A549 (cell line): ENCODE measurements around the gene TMEM30A.

ENCODE experiments used
- CTCF ChIP-seq: fragments of >200 bp; sonication (Bioruptor Twin); formaldehyde crosslinking; IDR thresholded peaks from 3 replicates; pipeline ENCODE4 v1.5.1; 2016
- EP300 ChIP-seq, 2 experiments: fragments of >200 bp; sonication (Bioruptor Twin); formaldehyde crosslinking; IDR thresholded peaks; 2 replicates in 1 of 2; 3 replicates in 1 of 2; pipeline ENCODE4 v1.6.1; 2016 to 2017
- KDM1A ChIP-seq: fragments of 200-600 bp; sonication (generic); IDR thresholded peaks from 2 replicates; pipeline ENCODE4 v1.6.1; 2016; ENCODE audit warnings: low read depth, mild to moderate bottlenecking
- MAFK ChIP-seq: fragments of 450-650 bp; IDR thresholded peaks from 2 replicates; pipeline ENCODE4 v1.6.1; 2014; ENCODE audit not compliant: partially characterized antibody
- MAX ChIP-seq: IDR thresholded peaks from 2 replicates; pipeline ENCODE4 v1.6.1; 2012
- MYC ChIP-seq: IDR thresholded peaks from 2 replicates; pipeline ENCODE4 v1.6.1; 2012; ENCODE audit warnings: mild to moderate bottlenecking, inconsistent platforms, low read length, improper control_type of control experiment, borderline replicate concordance
- PHF8 ChIP-seq: fragments of 200-600 bp; sonication (generic); IDR thresholded peaks from 2 replicates; pipeline ENCODE4 v1.6.1; 2016; ENCODE audit warnings: low read depth, mild to moderate bottlenecking, antibody characterized with exemption, moderate library complexity, borderline replicate concordance
- POLR2AphosphoS2 ChIP-seq: conservative IDR thresholded peaks from 2 replicates; pipeline ENCODE4 v1.6.1; 2012; ENCODE audit warnings: low read length, improper control_type of control experiment, inconsistent platforms
- RCOR1 ChIP-seq: fragments of 150-350 bp; IDR thresholded peaks from 2 replicates; pipeline ENCODE4 v1.6.1; 2014; ENCODE audit warnings: antibody characterized with exemption, low read length, low read depth
- REST ChIP-seq: fragments of 200-600 bp; sonication (generic); IDR thresholded peaks from 2 replicates; pipeline ENCODE4 v1.6.1; 2016; ENCODE audit warnings: antibody characterized with exemption, mild to moderate bottlenecking, moderate library complexity
- SMC3 ChIP-seq: fragments of >200 bp; sonication (Bioruptor Twin); formaldehyde crosslinking; IDR thresholded peaks from 3 replicates; pipeline ENCODE4 v1.6.1; 2018; ENCODE audit warnings: inconsistent platforms
- USF2 ChIP-seq: fragments of 450-650 bp; IDR thresholded peaks from 2 replicates; pipeline ENCODE4 v1.6.1; 2014; ENCODE audit warnings: antibody characterized with exemption

GRCh38 chr6:75266716-75267291 lies 17.8 kb downstream of the TMEM30A start:
- no peak for TF ChIP-seq REST
- TF ChIP-seq CTCF = peak; percentile 61
- no peak for TF ChIP-seq KDM1A
- no peak for TF ChIP-seq USF2
- no peak for TF ChIP-seq EP300 (IDR thresholded peaks at IDR 0.05)
- TF ChIP-seq MYC = no peak
- TF ChIP-seq POLR2AphosphoS2 = no peak
- TF ChIP-seq PHF8 = no peak
- TF ChIP-seq MAX = no peak
- no peak for TF ChIP-seq MAFK
- no peak for TF ChIP-seq RCOR1
- TF ChIP-seq SMC3 = peak; percentile 53; the same call in 2 of the 3 replicates
